ENCODE data around the gene MAP3K9.

MAP3K9 gene

DNA sequence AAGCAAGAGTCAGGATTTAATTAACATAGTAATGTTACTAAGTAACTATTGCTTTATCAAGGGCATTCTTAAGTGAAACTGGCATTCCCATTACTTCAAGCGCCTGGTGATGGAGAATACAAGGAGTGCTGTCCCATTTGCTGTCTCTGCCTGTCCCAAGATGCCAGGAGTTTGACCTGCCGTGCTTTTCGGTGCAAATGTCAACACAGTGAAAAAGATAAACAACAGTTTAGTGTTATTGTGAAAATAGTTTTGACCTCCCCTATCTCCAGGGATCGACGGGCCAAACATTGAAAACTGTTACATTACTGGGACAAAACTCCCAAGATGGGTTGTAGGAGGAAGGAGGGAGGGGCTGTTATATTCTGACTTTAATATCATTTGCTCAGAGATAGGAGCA is 92.8 kb downstream of the MAP3K9 start:
- in situ Hi-C loops (cut with MboI; ENCODE audit: low sequenced_read_pairs, unreplicated experiment) = loop anchor here (10.0 kb wide), 1 partner anchor 82 kb away; no protein-coding TSS in a partner anchor
- TF ChIP-seq, protein P1, sequence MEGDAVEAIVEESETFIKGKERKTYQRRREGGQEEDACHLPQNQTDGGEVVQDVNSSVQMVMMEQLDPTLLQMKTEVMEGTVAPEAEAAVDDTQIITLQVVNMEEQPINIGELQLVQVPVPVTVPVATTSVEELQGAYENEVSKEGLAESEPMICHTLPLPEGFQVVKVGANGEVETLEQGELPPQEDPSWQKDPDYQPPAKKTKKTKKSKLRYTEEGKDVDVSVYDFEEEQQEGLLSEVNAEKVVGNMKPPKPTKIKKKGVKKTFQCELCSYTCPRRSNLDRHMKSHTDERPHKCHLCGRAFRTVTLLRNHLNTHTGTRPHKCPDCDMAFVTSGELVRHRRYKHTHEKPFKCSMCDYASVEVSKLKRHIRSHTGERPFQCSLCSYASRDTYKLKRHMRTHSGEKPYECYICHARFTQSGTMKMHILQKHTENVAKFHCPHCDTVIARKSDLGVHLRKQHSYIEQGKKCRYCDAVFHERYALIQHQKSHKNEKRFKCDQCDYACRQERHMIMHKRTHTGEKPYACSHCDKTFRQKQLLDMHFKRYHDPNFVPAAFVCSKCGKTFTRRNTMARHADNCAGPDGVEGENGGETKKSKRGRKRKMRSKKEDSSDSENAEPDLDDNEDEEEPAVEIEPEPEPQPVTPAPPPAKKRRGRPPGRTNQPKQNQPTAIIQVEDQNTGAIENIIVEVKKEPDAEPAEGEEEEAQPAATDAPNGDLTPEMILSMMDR (IDR thresholded peaks at IDR 0.05; ENCODE audit: borderline replicate concordance, control extremely low read depth, extremely low read depth, insufficient read depth, missing control alignments) = no peak
- no peak for DNase-seq (ENCODE audit: low spot score)

DNA sequence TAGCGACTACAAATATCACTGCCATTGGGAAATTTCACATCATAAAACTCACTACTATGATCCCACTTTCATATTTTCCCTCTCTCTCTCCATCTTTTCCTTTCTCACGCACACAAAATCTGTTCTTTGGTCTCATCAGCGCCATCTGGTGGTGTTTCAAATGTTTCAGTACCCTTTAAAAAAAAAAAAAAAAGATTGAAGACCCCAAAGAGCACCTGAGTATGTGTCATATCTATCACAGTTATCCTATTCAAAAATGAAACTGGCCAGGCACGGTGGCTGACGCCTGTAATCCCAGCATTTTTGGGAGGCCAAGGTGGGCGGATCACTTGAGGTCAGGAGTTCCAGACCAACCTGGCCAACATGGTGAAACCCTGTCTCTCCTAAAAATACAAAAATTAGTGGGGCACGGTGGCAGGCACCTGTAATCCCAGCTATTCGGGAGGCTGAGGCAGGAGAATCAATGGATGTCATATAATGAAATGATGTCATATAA is 95.2 kb downstream of the MAP3K9 start:
- no peak for DNase-seq (ENCODE audit: low spot score)
- TF ChIP-seq, protein P1 (IDR thresholded peaks at IDR 0.05; ENCODE audit: borderline replicate concordance, control extremely low read depth, extremely low read depth, insufficient read depth, missing control alignments) = peak; percentile 36
- in situ Hi-C loops (cut with MboI; ENCODE audit: low sequenced_read_pairs, unreplicated experiment) = loop anchor here (10.0 kb wide), 1 partner anchor 79 kb away; no protein-coding TSS in a partner anchor

DNA sequence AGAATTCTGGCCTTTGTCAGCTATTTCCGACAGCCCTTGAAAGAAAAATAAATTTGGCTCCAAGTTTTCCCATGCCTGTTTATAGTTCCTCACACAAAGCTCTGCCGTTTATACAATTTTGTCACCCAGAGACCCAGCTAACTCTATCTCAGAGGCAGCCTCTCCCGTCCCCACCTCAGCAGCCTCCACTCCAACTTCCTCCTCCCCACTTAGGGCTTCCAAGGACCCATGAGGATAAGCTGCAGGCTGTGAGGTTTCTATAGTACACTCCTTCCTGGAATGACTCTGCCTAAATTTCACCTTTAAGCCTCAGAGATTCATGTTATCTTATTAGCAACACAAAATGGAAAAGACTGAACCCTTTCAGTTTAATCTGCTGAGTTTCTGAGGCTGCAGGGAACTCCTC is 95.8 kb downstream of the MAP3K9 start:
- in situ Hi-C loops (cut with MboI; ENCODE audit: low sequenced_read_pairs, unreplicated experiment) = loop anchor here (10.0 kb wide), 1 partner anchor 79 kb away; no protein-coding TSS in a partner anchor
- DNase-seq (ENCODE audit: low spot score) = no peak
- TF ChIP-seq, protein P1 (IDR thresholded peaks at IDR 0.05; ENCODE audit: borderline replicate concordance, control extremely low read depth, extremely low read depth, insufficient read depth, missing control alignments) = no peak

DNA sequence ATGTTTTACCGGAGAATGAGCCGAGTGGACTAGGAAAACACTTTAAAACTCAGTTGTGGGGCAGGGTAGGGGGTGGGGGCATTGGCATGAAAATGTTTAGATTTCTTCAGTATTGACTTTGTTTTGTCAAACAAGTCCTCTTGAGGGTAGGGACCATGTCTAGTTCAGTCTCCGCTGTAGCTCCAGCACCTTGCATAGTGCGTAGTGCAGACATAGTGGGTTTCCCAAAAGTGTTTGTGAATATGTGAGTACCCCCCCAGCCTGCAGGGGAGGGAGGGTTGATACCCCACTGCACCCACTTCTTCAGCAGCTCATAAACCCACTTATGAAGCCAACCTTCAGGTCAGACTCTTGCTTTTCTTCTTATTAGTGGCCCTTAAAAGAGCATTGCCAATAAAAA is 96.2 kb downstream of the MAP3K9 start:
- TF ChIP-seq, protein P1 (IDR thresholded peaks at IDR 0.05; ENCODE audit: borderline replicate concordance, control extremely low read depth, extremely low read depth, insufficient read depth, missing control alignments) = no peak
- no peak for DNase-seq (ENCODE audit: low spot score)
- in situ Hi-C loops (cut with MboI; ENCODE audit: low sequenced_read_pairs, unreplicated experiment) = loop anchor here (10.0 kb wide), 1 partner anchor 78 kb away; no protein-coding TSS in a partner anchor

DNA sequence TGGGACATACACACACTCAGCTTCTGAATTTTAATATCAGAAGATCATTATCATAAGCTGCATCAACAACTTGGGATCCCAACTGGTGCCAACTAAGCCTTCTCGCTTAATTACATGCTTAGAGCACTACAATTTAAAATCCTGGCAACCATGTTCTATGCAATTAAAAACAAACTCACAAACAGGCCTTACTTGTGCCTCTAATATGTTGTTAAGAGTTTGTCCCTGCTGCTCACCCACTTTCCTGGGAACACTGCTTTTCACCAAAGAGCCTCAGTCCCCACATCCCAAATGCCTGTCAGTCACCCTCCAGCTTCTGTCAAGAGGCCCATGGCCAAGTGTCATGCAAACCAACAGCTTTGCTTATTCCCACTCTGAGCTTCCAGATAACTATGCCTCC is 97.9 kb downstream of the MAP3K9 start:
- in situ Hi-C loops (cut with MboI; ENCODE audit: low sequenced_read_pairs, unreplicated experiment) = loop anchor here (10.0 kb wide), 1 partner anchor 77 kb away; no protein-coding TSS in a partner anchor
- TF ChIP-seq, protein P1 (IDR thresholded peaks at IDR 0.05; ENCODE audit: borderline replicate concordance, control extremely low read depth, extremely low read depth, insufficient read depth, missing control alignments) = no peak
- no peak for DNase-seq (ENCODE audit: low spot score)

DNA sequence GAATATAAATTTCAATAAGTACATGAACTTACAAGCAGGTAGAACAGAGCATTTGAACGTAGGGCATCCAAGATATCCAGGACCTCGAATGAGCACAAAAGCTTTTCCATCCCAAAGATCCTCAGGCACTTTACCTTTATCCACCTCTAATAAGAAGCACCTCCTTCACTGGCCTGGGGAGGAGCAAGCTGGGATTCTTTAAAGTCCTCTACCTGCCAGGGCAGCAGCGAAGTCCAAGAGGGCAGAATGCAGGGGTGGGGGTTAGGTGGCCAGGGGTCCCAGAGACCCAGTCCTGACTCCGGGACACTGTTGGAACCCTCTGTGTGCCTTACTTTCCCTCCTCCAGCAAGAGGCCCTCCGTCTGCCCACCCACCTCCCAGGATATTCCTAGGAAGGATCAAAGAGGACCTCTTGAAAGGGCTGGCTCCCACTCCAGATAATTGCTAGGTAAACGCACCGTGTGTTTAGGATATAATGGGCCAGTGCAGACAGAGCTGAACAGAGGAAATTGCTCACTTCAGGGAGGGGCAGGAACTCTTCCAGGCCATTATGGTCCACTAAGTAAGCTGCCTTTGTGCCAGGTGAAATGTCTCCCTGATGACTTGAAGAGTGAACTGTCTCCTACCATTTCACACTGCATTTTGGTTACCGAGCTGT is 99.5 kb downstream of the MAP3K9 start:
- in situ Hi-C loops (cut with MboI; ENCODE audit: low sequenced_read_pairs, unreplicated experiment) = loop anchor here (10.0 kb wide), 1 partner anchor 75 kb away; no protein-coding TSS in a partner anchor
- no peak for DNase-seq (ENCODE audit: low spot score)
- TF ChIP-seq, protein P1 (IDR thresholded peaks at IDR 0.05; ENCODE audit: borderline replicate concordance, control extremely low read depth, extremely low read depth, insufficient read depth, missing control alignments) = no peak

All from GM13976 (cell line).